Caco-2 (cell line): Measurements from ENCODE around the gene LRRC4C. TPM values are rescaled to one million over a fixed set of nuclear protein-coding genes. Genes with fewer than 3 reads are reported as not detected.

Source experiments
- BruUV-seq: library from RNA; stranded (reverse); fragments of 400-500 nt; replicated peaks from 2 replicates; lab custom pipeline; 2021; lab: Mats Ljungman, UMichigan
- CTCF ChIA-PET: fragments of 300-600 bp; sonication (Branson Sonifier 250); formaldehyde crosslinking; loops from one replicate; lab custom pipeline; 2022; ENCODE audit warnings: antibody characterized with exemption; lab: Charles Lee
- POLR2A ChIA-PET: fragments of 300-600 bp; sonication (Branson Sonifier 250); formaldehyde crosslinking; loops from one replicate; lab custom pipeline; 2022; ENCODE audit warnings: antibody characterized with exemption; lab: Charles Lee
- DNase-seq, 2 experiments: peaks; one replicate each; pipeline versions ENCODE4 v3.0.0 to v3.0.0-alpha.2; 2020 to 2022
- H3K27me3 ChIP-seq: replicated peaks from 2 replicates; pipeline ENCODE4 v1.6.0; 2011; ENCODE audit warnings: low read length; ENCODE audit not compliant: control insufficient read depth, insufficient read depth
- H3K36me3 ChIP-seq: 2 replicates; pipeline ENCODE4 v1.5.1; 2011; ENCODE audit warnings: low read length; ENCODE audit not compliant: control insufficient read depth, insufficient read depth
- H3K4me1 ChIP-seq: fragments of 250-450 bp; sonication (Bioruptor Pico); 2 replicates; pipeline ENCODE4 v1.5.1; 2020; ENCODE audit warnings: mild to moderate bottlenecking
- H3K4me3 ChIP-seq: 2 replicates; pipeline ENCODE4 v1.5.1; 2011; ENCODE audit warnings: low read depth, mild to moderate bottlenecking, control low read depth, low read length
- H3K9me3 ChIP-seq: fragments of 250-450 bp; sonication (Bioruptor Pico); 2 replicates; pipeline ENCODE4 v1.5.1; 2020; ENCODE audit warnings: mild to moderate bottlenecking, moderate library complexity
- H3K27ac Mint-ChIP-seq: one replicate; pipeline ENCODE4 v1.8.0; 2022; ENCODE audit warnings: mixed read lengths; ENCODE audit not compliant: unreplicated experiment
- H3K27me3 Mint-ChIP-seq: one replicate; pipeline ENCODE4 v1.8.0; 2022; ENCODE audit warnings: mixed read lengths; ENCODE audit not compliant: insufficient read depth, unreplicated experiment
- H3K36me3 Mint-ChIP-seq: one replicate; pipeline ENCODE4 v1.8.0; 2022; ENCODE audit warnings: mild to moderate bottlenecking, mixed read lengths; ENCODE audit not compliant: insufficient read depth, unreplicated experiment
- H3K4me1 Mint-ChIP-seq: one replicate; pipeline ENCODE4 v1.8.0; 2022; ENCODE audit warnings: low read depth, mixed read lengths; ENCODE audit not compliant: unreplicated experiment
- H3K4me3 Mint-ChIP-seq: one replicate; pipeline ENCODE4 v1.8.0; 2022; ENCODE audit warnings: mild to moderate bottlenecking, moderate library complexity, mixed read lengths; ENCODE audit not compliant: unreplicated experiment
- H3K9me3 Mint-ChIP-seq: one replicate; pipeline ENCODE4 v1.8.0; 2022; ENCODE audit warnings: mixed read lengths; ENCODE audit not compliant: unreplicated experiment
- CTCF ChIP-seq, 2 experiments: fragments of 200-600 bp in 1 of 2; IDR thresholded peaks; 1 replicate in 1 of 2; 2 replicates in 1 of 2; pipeline versions ENCODE4 v1.5.1 to v1.8.0; 2011 to 2022; ENCODE audit warnings: antibody characterized with exemption in 1 of 2, control low read depth in 1 of 2, inconsistent platforms in 1 of 2, low read depth in 1 of 2, low read length in 1 of 2, mild to moderate bottlenecking in 1 of 2, moderate library complexity in 1 of 2; ENCODE audit not compliant: insufficient read depth in 1 of 2, severe bottlenecking in 1 of 2, unreplicated experiment in 1 of 2
- intact Hi-C: fragments of 100-400 bp; cut with micrococcal nuclease; formaldehyde crosslinking; loops from one replicate; pipeline ENCODE4 v1.10.0; 2022; ENCODE audit not compliant: unreplicated experiment
- total RNA-seq: library from RNA; stranded (reverse); gene quantifications from 2 replicates; pipeline ENCODE4 v1.2.3, GENCODE V29; 2022

Gene LRRC4C
- total RNA-seq, 1 experiment from 2014 or later = not detected

- no peaks in the 10 kb centered on the region for H3K36me3 Mint-ChIP-seq
- no peak overlapping the region for H3K4me3 Mint-ChIP-seq
- Histone ChIP-seq H3K36me3 (no peaks in the 10 kb centered on the region), H3K4me3 (no peak overlapping the region), H3K9me3 (no peaks in the 10 kb centered on the region), H3K27me3 (no peaks in the 10 kb centered on the region), H3K4me1 (no peaks in the 10 kb centered on the region)
- BruUV-seq = no TSS peak
- H3K27ac Mint-ChIP-seq = no peak overlapping the region
- intact Hi-C loops = no loop called here
- POLR2A ChIA-PET = no interaction called here
- no peak for TF ChIP-seq CTCF (IDR thresholded peaks at IDR 0.05; ENCODE audit: insufficient read depth in 1 of 2, low read depth in 1 of 2, low read length in 1 of 2, severe bottlenecking in 1 of 2, unreplicated experiment in 1 of 2)
- peaks cover 10% of the 10 kb centered on the region for H3K9me3 Mint-ChIP-seq
- CTCF ChIA-PET = no interaction called here
- DNase-seq = no peak
- no peaks in the 10 kb centered on the region for H3K4me1 Mint-ChIP-seq
- H3K27me3 Mint-ChIP-seq = no peaks in the 10 kb centered on the region
Observed at GRCh38 chr11:40425168-40425567, 1034.3 kb downstream of the LRRC4C start.

GRCh38 chr11:40421208-40421981 is 1038.1 kb downstream of the LRRC4C start:
- H3K4me1 Mint-ChIP-seq = no peaks in the 10 kb centered on the region

GRCh38 chr11:40417627-40418026 is 1041.8 kb downstream of the LRRC4C start:
- Mint-ChIP-seq H3K27ac (no peak overlapping the region), H3K9me3 (no peaks in the 10 kb centered on the region), H3K36me3 (no peaks in the 10 kb centered on the region), H3K4me3 (no peak overlapping the region), H3K27me3 (no peaks in the 10 kb centered on the region), H3K4me1 (no peaks in the 10 kb centered on the region)
- Histone ChIP-seq H3K4me1 (no peaks in the 10 kb centered on the region), H3K36me3 (no peaks in the 10 kb centered on the region), H3K4me3 (no peak overlapping the region), H3K27me3 (no peaks in the 10 kb centered on the region), H3K9me3 (no peaks in the 10 kb centered on the region)
- DNase-seq = no peak
- no TSS peak for BruUV-seq
- ChIA-PET POLR2A (no interaction called here), CTCF (no interaction called here)
- intact Hi-C loops = no loop called here
- no peak for TF ChIP-seq CTCF (IDR thresholded peaks at IDR 0.05; ENCODE audit: insufficient read depth in 1 of 2, low read depth in 1 of 2, low read length in 1 of 2, severe bottlenecking in 1 of 2, unreplicated experiment in 1 of 2)

More at GRCh38 chr11:40421208-40421981, 1038.1 kb downstream of the LRRC4C start:
- H3K27me3 ChIP-seq = no peaks in the 10 kb centered on the region
- no peak overlapping the region for H3K27ac Mint-ChIP-seq
- H3K27me3 Mint-ChIP-seq = no peaks in the 10 kb centered on the region
- POLR2A ChIA-PET = no interaction called here
- H3K9me3 Mint-ChIP-seq = peaks cover 2% of the 10 kb centered on the region
- no peaks in the 10 kb centered on the region for H3K36me3 ChIP-seq
- H3K4me1 ChIP-seq = no peaks in the 10 kb centered on the region
- CTCF ChIA-PET = no interaction called here
- no TSS peak for BruUV-seq
- H3K4me3 Mint-ChIP-seq = no peak overlapping the region
- no peaks in the 10 kb centered on the region for H3K9me3 ChIP-seq
- no peak overlapping the region for H3K4me3 ChIP-seq
- TF ChIP-seq CTCF (IDR thresholded peaks at IDR 0.05; ENCODE audit: insufficient read depth in 1 of 2, low read depth in 1 of 2, low read length in 1 of 2, severe bottlenecking in 1 of 2, unreplicated experiment in 1 of 2) = no peak
- no peaks in the 10 kb centered on the region for H3K36me3 Mint-ChIP-seq
- no peak for DNase-seq
- intact Hi-C loops = no loop called here
